ENCODE data around the gene CCR7.

DNA sequence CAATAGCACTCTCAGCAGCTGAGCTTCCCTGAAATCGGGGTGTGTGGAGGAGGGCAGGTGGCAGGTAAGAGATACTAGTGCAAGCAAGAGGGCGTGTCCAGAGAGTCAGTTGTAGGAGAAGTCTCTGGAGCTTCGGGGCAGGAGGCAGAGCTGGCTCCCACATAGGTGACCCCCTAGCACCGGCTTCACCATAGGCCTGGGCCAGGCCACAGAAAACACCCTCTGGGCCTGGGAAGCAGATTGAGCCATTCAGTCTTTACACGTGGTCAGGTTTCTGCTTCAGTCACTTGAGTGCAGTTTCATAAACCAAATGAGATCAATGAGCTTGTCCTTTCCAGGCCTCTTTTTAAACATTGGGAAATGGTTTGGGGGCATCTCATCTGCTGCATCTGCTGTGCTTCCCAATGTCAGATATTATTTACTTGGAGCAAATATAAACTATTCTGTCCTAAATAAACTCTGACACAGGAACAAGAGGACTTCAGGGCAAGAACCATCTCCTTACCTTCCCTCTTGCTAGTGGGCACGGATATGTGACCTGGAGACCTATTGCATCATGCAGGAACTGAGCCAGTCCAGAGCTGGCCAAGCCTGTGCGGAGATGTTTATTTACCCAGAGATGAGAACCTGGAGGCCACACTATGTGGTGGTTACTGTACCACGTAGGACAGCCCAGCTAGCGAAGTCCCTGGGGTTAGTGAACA is 16.1 kb downstream of the CCR7 start:
- TF ChIP-seq, protein P1, sequence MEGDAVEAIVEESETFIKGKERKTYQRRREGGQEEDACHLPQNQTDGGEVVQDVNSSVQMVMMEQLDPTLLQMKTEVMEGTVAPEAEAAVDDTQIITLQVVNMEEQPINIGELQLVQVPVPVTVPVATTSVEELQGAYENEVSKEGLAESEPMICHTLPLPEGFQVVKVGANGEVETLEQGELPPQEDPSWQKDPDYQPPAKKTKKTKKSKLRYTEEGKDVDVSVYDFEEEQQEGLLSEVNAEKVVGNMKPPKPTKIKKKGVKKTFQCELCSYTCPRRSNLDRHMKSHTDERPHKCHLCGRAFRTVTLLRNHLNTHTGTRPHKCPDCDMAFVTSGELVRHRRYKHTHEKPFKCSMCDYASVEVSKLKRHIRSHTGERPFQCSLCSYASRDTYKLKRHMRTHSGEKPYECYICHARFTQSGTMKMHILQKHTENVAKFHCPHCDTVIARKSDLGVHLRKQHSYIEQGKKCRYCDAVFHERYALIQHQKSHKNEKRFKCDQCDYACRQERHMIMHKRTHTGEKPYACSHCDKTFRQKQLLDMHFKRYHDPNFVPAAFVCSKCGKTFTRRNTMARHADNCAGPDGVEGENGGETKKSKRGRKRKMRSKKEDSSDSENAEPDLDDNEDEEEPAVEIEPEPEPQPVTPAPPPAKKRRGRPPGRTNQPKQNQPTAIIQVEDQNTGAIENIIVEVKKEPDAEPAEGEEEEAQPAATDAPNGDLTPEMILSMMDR (IDR thresholded peaks at IDR 0.05) = no peak
- no peak for TF ChIP-seq POLR2A (IDR thresholded peaks at IDR 0.05)

Measured in ovary (tissue), 3 donors.